NCI-H1436 treated with DMSO at 0.1 percent for 48 hours (cell line): ENCODE results near the gene CT83.

Experiments used
- DNase-seq: peaks from one replicate; lab custom pipeline; 2025; lab: John Stamatoyannopoulos, UW

The CT83 gene, protein sequence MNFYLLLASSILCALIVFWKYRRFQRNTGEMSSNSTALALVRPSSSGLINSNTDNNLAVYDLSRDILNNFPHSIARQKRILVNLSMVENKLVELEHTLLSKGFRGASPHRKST

DNA sequence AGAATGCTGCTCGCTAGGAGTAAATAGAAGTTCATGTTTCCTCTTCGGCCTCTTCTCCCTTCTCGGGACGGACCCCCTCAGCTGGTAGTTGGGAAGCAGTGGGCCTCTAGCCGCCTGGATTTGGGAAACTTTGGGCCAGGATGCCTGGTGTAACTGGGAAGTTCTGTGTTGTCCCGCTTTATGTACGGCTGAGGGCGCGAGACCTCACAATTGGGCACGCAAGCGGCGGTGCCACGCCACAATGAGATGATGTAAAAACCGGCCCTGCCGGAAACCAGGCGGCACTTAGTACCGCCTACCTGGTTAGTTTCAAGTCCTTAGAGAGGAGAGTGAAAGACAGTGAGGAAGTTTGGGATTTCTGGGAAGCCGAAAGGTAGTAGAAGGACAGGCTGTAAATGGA lies at the start of gene CT83:
Gene CT83 (minus strand): TSS at position 155 of the 400 bp plus-strand sequence. CDS start 120 bp downstream, at position 35.
- DNase-seq: no peak

DNA sequence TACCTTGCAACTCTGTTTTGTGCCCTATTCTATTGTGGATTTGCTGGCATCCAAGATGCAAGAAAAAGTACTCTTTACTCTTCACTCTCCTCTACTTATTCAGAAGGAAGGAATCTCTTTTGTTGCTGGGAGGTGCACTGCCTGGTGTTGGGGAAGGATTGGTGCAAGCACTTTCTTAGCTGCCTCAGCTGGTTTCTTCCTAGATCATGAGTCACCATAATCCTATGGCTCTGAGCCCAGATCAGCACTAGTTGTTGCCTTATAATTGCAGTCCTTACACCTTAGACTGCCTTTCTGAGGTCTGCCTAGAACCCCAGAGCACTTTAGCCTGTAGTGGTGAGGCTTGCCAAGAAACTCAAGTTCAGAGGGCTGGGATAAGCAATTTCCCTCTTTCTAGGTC lies 37.0 kb upstream of the CT83 start:
- DNase-seq: no peak

DNA sequence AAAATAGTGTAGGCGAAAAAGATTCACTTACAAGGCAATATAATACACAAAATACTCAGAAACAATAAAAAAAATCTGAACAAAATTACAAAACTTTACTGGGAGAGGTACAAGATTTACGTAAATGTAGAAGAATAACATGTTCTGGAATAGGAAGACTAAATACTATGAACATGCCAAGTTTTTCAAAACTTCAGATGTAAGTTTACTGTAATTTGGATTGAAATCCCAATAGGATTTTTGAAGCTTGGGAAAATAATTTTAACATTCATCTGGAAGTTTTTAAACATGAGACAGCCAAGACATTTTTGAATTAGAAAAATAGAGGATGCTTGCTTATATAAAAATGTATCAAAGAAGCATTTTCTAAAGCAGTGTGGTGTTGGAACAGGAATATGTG lies 30.5 kb upstream of the CT83 start:
- no peak for DNase-seq

DNA sequence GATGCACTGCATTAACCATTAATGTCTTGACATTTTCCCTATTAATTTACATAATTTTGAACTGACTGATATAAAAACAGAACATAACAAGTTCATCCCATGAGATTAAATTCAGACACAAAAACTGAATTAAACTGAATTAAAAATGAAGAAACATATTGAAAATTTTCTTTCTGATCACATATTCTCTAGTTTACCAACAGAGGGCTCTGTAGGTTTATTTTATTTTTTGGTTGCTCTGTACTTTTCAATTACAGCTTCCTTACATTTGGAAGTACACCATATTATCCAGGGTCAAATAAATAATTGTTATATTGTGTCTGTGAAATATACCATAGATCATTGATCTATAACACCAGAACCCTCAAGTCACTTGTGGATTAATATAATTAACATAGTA lies 27.3 kb upstream of the CT83 start:
- no peak for DNase-seq

DNA sequence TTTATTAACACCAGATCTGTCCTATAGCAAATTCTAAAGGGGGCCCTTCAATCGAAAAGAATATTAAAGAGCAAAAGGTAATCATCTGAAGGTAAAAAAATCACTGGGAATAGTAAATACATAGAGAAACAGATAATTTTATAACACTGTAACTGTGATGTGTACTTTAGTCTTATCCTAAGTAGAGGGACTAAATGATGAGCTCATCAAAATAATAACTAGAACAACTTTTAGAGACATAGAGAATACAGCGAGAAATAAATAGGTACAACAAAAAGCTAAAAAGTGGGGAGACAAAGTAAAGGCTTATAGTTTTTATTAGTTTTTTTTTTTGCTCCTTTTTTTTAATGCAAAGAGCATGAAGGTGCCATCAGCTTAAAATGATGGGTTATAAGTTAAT lies 17.3 kb upstream of the CT83 start:
- no peak for DNase-seq

DNA sequence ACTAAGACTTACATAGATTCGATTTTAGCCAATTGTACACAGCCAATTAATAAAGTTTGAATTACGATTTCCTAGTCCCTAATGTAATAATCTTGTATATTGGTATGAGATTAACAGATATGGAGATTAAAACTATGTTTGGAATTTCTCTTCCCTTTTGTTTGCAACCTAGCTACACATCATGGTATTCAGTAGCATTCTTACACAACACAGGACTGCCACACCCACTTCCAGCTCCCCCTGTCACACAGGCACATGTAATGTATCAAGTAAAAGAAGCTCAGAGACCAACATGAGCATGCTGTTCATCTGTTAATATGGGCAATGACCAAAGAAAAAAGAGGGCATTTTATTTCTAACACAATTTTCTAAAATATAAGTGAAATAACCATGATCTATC lies 13.6 kb downstream of the CT83 start:
- DNase-seq: no peak

DNA sequence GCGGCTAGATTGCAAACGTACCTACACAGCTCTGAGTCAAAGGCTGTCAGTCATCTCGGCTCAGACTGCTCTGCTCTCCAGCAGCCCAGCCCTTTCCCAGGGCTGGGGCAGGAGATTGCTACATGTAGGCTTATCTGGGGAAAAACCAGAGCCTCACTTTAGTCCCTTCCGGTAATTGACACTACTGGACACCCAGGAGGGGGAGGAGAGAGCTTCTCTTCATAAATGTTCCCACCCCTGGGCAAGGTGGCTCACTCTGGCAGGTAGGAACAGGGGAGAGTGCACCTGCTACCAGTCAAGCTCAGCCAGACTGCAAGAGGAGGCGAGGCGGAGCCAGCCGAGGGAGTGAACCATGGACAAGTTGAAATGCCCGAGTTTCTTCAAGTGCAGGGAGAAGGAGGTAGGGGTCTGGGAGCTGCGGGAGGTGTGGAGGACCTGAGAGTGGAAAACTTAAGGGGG lies 26.4 kb downstream of the CT83 start, which contains the start of gene SLC6A14:
Gene SLC6A14 (plus strand): TSS at position 249 of the 459 bp plus-strand sequence. CDS start 104 bp downstream, at position 353.
- DNase-seq: no peak

DNA sequence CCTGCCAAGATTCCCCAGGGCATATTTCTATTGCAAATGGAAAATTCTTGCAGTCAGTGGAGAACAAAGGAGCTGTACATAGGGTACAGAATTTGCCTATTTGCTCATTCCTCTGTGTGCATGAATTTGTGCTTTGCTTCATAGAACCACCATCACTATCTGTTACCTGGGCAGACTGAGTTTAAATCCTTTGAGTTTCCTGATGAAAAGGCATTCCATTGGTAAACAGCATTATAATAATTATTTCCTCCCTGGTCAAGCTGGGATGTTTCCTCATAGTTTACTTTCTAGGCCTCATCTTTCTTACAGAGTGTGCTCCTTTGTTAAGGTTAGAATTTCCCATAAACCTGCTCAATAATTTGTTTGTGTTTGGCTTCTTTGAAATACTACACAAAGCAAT lies 27.2 kb downstream of the CT83 start:
- no peak for DNase-seq

DNA sequence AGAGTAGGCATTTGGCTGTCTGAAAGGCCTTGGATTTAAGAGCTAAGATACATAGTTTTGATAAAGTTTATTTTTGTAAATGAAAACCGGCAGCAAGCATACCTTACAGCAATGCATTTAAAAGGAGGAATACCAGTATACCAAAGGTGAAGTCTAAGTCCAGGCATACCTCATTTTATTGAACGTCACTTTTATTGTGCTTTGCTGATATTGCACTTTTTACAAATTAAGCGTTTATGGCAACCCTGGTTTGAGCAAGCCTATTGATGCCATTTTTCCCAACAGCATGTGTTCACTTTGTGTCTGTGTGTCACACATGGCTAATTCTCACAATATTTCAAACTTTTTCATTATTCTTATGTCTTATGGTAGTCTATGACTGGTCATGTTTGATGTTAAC lies 34.8 kb downstream of the CT83 start:
- no peak for DNase-seq

DNA sequence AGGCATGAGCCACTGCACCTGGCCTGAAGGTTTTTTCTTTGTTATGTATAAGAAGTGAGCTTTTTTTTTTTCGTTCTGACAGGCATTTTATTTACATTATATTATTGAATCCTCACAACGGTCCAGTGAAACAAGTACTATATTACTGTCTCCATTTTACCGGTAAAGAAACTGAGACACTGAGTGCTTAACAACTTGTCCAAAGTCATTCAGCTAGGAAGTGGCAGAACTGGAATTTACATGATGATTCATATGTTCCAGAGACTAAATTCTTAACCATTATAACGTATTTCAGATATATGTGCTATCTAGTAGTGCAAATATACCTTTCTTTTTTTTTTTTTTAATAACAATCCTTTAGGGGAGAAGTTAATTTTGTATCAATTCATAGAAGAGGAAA lies 44.8 kb downstream of the CT83 start:
- DNase-seq: no peak

DNA sequence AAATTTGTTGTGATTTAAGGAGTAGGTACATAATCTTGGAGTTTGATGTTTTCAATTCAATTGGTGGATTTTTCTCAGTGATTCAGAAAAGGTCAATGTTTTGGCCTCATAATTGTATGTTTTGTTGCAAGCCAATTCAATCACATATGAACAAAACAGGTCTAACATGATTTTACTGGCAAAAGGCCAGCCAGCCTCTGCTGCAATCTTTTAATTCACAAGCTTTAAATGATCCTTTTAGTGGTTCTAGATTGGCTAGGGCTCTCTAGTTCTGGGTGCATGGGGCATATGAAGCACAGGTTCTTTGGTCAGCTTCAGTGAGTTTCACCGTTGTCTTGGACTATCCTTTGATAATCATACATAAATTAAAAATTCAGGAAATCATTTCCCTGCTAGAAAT lies 45.6 kb downstream of the CT83 start:
- no peak for DNase-seq

DNA sequence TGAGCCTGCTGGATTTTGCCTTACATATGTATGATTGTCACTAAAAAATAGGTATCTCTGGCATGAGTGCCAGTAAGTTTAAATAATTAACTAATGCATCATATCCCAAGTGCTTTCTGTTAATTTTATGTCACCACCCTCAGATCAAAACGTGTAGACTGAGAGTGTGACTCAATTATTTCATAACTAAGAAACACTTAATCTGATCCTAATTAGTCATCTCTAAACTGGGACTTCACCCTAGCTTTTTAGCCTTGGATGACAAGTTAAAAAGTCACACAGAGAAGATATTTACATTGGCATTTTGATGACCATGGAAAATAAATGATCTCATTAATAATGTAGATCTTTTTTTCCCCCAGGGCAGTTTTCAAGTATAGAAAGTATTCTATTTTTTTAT lies 49.5 kb downstream of the CT83 start:
- DNase-seq: no peak
